ENCODE measurements around the gene MEF2D.

The MEF2D gene

GRCh38 chr1:156546267-156546666 lies 45.7 kb upstream of the MEF2D start:
- peaks cover 2% of the 10 kb centered on the region for H3K36me3 ChIP-seq (replicated peaks)
- no peak overlapping the region for H3K27ac ChIP-seq
- DNase-seq: no peak
- no peak for TF ChIP-seq CTCF (IDR thresholded peaks at IDR 0.05; ENCODE audit: low read depth, low read length, missing control alignments)
- in situ Hi-C loops (cut with HindIII; ENCODE audit: low pct_ligation_motif_present, low sequenced_read_pairs): no loop called here
- H3K27me3 ChIP-seq (replicated peaks): no peaks in the 10 kb centered on the region
- H3K4me3 ChIP-seq (ENCODE audit: low read depth, low read length): no peak overlapping the region

GRCh38 chr1:156544592-156545102 lies 44.1 kb upstream of the MEF2D start:
- Histone ChIP-seq H3K27me3 (replicated peaks) (no peaks in the 10 kb centered on the region), H3K4me3 (ENCODE audit: low read depth, low read length) (no peak overlapping the region), H3K27ac (no peak overlapping the region), H3K36me3 (replicated peaks) (peaks cover 2% of the 10 kb centered on the region)
- no peak for DNase-seq
- TF ChIP-seq CTCF (IDR thresholded peaks at IDR 0.05; ENCODE audit: low read depth, low read length, missing control alignments): no peak
- in situ Hi-C loops (cut with HindIII; ENCODE audit: low pct_ligation_motif_present, low sequenced_read_pairs): no loop called here

GRCh38 chr1:156543066-156543465 lies 42.5 kb upstream of the MEF2D start:
- in situ Hi-C loops (cut with HindIII; ENCODE audit: low pct_ligation_motif_present, low sequenced_read_pairs): no loop called here
- peaks cover 2% of the 10 kb centered on the region for H3K36me3 ChIP-seq (replicated peaks)

GRCh38 chr1:156540955-156541354 lies 40.4 kb upstream of the MEF2D start:
- DNase-seq: no peak
- Histone ChIP-seq H3K27ac (no peak overlapping the region), H3K4me3 (ENCODE audit: low read depth, low read length) (no peak overlapping the region), H3K36me3 (replicated peaks) (no peaks in the 10 kb centered on the region), H3K27me3 (replicated peaks) (no peaks in the 10 kb centered on the region)
- TF ChIP-seq CTCF (IDR thresholded peaks at IDR 0.05; ENCODE audit: low read depth, low read length, missing control alignments): no peak
- in situ Hi-C loops (cut with HindIII; ENCODE audit: low pct_ligation_motif_present, low sequenced_read_pairs): no loop called here

More at GRCh38 chr1:156543066-156543465, 42.5 kb upstream of the MEF2D start:
- DNase-seq: no peak
- no peak overlapping the region for H3K4me3 ChIP-seq (ENCODE audit: low read depth, low read length)
- no peaks in the 10 kb centered on the region for H3K27me3 ChIP-seq (replicated peaks)
- no peak for TF ChIP-seq CTCF (IDR thresholded peaks at IDR 0.05; ENCODE audit: low read depth, low read length, missing control alignments)
- H3K27ac ChIP-seq: no peak overlapping the region

- Histone ChIP-seq H3K36me3 (replicated peaks) (no peaks in the 10 kb centered on the region), H3K27me3 (replicated peaks) (no peaks in the 10 kb centered on the region), H3K27ac (no peak overlapping the region), H3K4me3 (ENCODE audit: low read depth, low read length) (no peak overlapping the region)
- no peak for TF ChIP-seq CTCF (IDR thresholded peaks at IDR 0.05; ENCODE audit: low read depth, low read length, missing control alignments)
- in situ Hi-C loops (cut with HindIII; ENCODE audit: low pct_ligation_motif_present, low sequenced_read_pairs): no loop called here
- DNase-seq: no peak
Measured at GRCh38 chr1:156539818-156540355, 39.3 kb upstream of the MEF2D start.
